H1 (cell line): ENCODE measurements around the gene ZNF396. TPM values are rescaled to one million over a fixed set of nuclear protein-coding genes. Genes with fewer than 3 reads are reported as not detected.

Experiments
- CTCF ChIA-PET: fragments of 300-600 bp; sonication (Branson Sonifier 250); formaldehyde crosslinking; loops from one replicate; lab custom pipeline; 2021; ENCODE audit not compliant: partially characterized antibody; lab: Charles Lee
- POLR2A ChIA-PET: fragments of 300-600 bp; sonication (Branson Sonifier 250); formaldehyde crosslinking; loops from one replicate; lab custom pipeline; 2021; ENCODE audit warnings: inconsistent platforms; ENCODE audit not compliant: partially characterized antibody; lab: Charles Lee
- DNase-seq, 2 experiments: peaks; one replicate each; pipeline versions ENCODE4 v3.0.0 to v3.0.0-alpha.2; 2010 to 2022; ENCODE audit warnings: low spot score in 2 of 2, low read depth in 1 of 2, mixed read lengths in 1 of 2
- FAIRE-seq: peaks from 2 replicates; lab custom pipeline; 2011; peaks lifted over from hg19 to GRCh38; lab: Jason Lieb, UNC
- H2AFZ ChIP-seq: 2 replicates; pipeline ENCODE4 v1.8.1; 2012; ENCODE audit warnings: low read length, inconsistent platforms
- H2AK5ac ChIP-seq: 2 replicates; pipeline ENCODE4 v1.6.1; 2013; ENCODE audit warnings: low read depth, low read length
- H2BK120ac ChIP-seq: replicated peaks from 2 replicates; pipeline ENCODE3; 2013; ENCODE audit warnings: low read depth, low read length, inconsistent platforms
- H2BK12ac ChIP-seq: 2 replicates; pipeline ENCODE4 v1.6.1; 2013; ENCODE audit warnings: low read depth, low read length
- H2BK15ac ChIP-seq: 2 replicates; pipeline ENCODE4 v1.6.1; 2013; ENCODE audit warnings: low read length
- H2BK20ac ChIP-seq: 2 replicates; pipeline ENCODE4 v1.6.1; 2013; ENCODE audit warnings: low read length
- H2BK5ac ChIP-seq: 2 replicates; pipeline ENCODE4 v1.6.1; 2013; ENCODE audit warnings: low read depth, low read length
- H3K14ac ChIP-seq: 2 replicates; pipeline ENCODE4 v1.6.1; 2013; ENCODE audit warnings: inconsistent platforms; ENCODE audit not compliant: insufficient read length
- H3K18ac ChIP-seq: 2 replicates; pipeline ENCODE4 v1.6.1; 2013; ENCODE audit warnings: low read length; ENCODE audit errors: extremely low read depth
- H3K23ac ChIP-seq: 2 replicates; pipeline ENCODE4 v1.6.1; 2013; ENCODE audit warnings: inconsistent platforms; ENCODE audit not compliant: insufficient read length
- H3K23me2 ChIP-seq: 2 replicates; pipeline ENCODE4 v1.6.1; 2013; ENCODE audit warnings: low read depth, low read length
- H3K27ac ChIP-seq: 2 replicates; pipeline ENCODE4 v1.6.1; 2011; ENCODE audit warnings: low read depth, low read length, inconsistent platforms
- H3K27me3 ChIP-seq, 4 experiments: replicated peaks in 1 of 4; 1 replicate in 1 of 4; 2 replicates in 3 of 4; pipeline versions ENCODE4 v1.6.1 to v1.8.1; 2011 to 2013; ENCODE audit warnings: low read length in 3 of 4, mild to moderate bottlenecking in 3 of 4, inconsistent platforms in 2 of 4, mixed read lengths in 2 of 4, moderate library complexity in 1 of 4; ENCODE audit not compliant: control insufficient read depth in 3 of 4, insufficient read depth in 3 of 4; ENCODE audit errors: extremely low read depth in 1 of 4
- H3K36me3 ChIP-seq, 4 experiments: 2 replicates each; pipeline versions ENCODE4 v1.6.1 to v1.8.1; 2011 to 2013; ENCODE audit warnings: mild to moderate bottlenecking in 4 of 4, low read length in 3 of 4, moderate library complexity in 2 of 4, control low read depth in 1 of 4, inconsistent platforms in 1 of 4; ENCODE audit not compliant: insufficient read depth in 4 of 4, control insufficient read depth in 2 of 4
- H3K4ac ChIP-seq: replicated peaks from 2 replicates; pipeline ENCODE3; 2013; ENCODE audit warnings: low read length, low read depth, mixed read lengths, inconsistent platforms; ENCODE audit not compliant: insufficient read length
- H3K4me1 ChIP-seq, 4 experiments: replicated peaks in 1 of 4; 1 replicate in 1 of 4; 2 replicates in 3 of 4; pipeline versions ENCODE4 v1.6.1 to v1.8.1; 2011 to 2013; ENCODE audit warnings: low read length in 3 of 4, inconsistent platforms in 2 of 4, mixed read lengths in 1 of 4; ENCODE audit not compliant: insufficient read depth in 4 of 4, control insufficient read depth in 3 of 4
- H3K4me2 ChIP-seq, 2 experiments: 2 replicates each; pipeline versions ENCODE4 v1.6.1 to v1.8.1; 2011 to 2013; ENCODE audit warnings: low read depth in 2 of 2, low read length in 2 of 2, control low read depth in 1 of 2, inconsistent platforms in 1 of 2, mild to moderate bottlenecking in 1 of 2; ENCODE audit not compliant: insufficient read depth in 1 of 2
- H3K4me3 ChIP-seq, 4 experiments: fragments of 200-600, 300-600 bp in 1 of 4; sonication (generic), shearing (Covaris generic), sonication (Bioruptor Twin) in 1 of 4; 2 replicates each; pipeline versions ENCODE4 v1.5.1 to v1.8.1; 2011 to 2016; ENCODE audit warnings: low read length in 4 of 4, low read depth in 3 of 4, control low read depth in 2 of 4, inconsistent platforms in 2 of 4, mild to moderate bottlenecking in 2 of 4, mixed read lengths in 1 of 4, moderate library complexity in 1 of 4; ENCODE audit not compliant: insufficient read depth in 2 of 4; ENCODE audit errors: extremely low read depth in 1 of 4
- H3K56ac ChIP-seq: replicated peaks from 2 replicates; pipeline ENCODE3; 2013; ENCODE audit warnings: low read depth, mild to moderate bottlenecking, mixed read lengths, low read length, inconsistent platforms; ENCODE audit not compliant: insufficient read length
- H3K79me1 ChIP-seq: 2 replicates; pipeline ENCODE4 v1.6.1; 2013; ENCODE audit warnings: low read depth, low read length, control low read depth
- H3K79me2 ChIP-seq, 2 experiments: 2 replicates each; pipeline versions ENCODE4 v1.6.1 to v1.8.1; 2012 to 2013; ENCODE audit warnings: low read length in 2 of 2, mild to moderate bottlenecking in 2 of 2, inconsistent platforms in 1 of 2; ENCODE audit not compliant: insufficient read depth in 2 of 2, control insufficient read depth in 1 of 2
- H3K9ac ChIP-seq, 4 experiments: replicated peaks in 1 of 4; 1 replicate in 1 of 4; 2 replicates in 3 of 4; pipeline versions ENCODE4 v1.6.1 to v1.8.1; 2011 to 2013; ENCODE audit warnings: low read depth in 3 of 4, low read length in 3 of 4, control low read depth in 2 of 4, mild to moderate bottlenecking in 2 of 4, moderate library complexity in 2 of 4, inconsistent platforms in 1 of 4; ENCODE audit errors: extremely low read depth in 1 of 4
- H3K9me3 ChIP-seq, 2 experiments: 2 replicates each; pipeline versions ENCODE4 v1.6.1 to v1.8.1; 2012 to 2013; ENCODE audit warnings: mild to moderate bottlenecking in 2 of 2, moderate library complexity in 2 of 2, control low read depth in 1 of 2, inconsistent platforms in 1 of 2, low read depth in 1 of 2, low read length in 1 of 2, mixed read lengths in 1 of 2; ENCODE audit not compliant: insufficient read depth in 2 of 2
- H4K20me1 ChIP-seq, 2 experiments: replicated peaks in 1 of 2; 2 replicates each; pipeline versions ENCODE3 to v1.8.1; 2011 to 2013; ENCODE audit warnings: inconsistent platforms in 2 of 2, low read length in 2 of 2, mild to moderate bottlenecking in 1 of 2; ENCODE audit not compliant: insufficient read depth in 2 of 2, control insufficient read depth in 1 of 2
- H4K5ac ChIP-seq: 2 replicates; pipeline ENCODE4 v1.6.1; 2013; ENCODE audit warnings: low read length, low read depth, mixed read lengths, inconsistent platforms; ENCODE audit not compliant: insufficient read length
- H4K8ac ChIP-seq: 2 replicates; pipeline ENCODE4 v1.8.0; 2013; ENCODE audit warnings: mild to moderate bottlenecking, moderate library complexity, low read length, inconsistent platforms; ENCODE audit not compliant: insufficient read depth; ENCODE audit errors: extremely low read depth
- H4K91ac ChIP-seq: replicated peaks from 2 replicates; pipeline ENCODE3; 2013; ENCODE audit warnings: low read length, mixed read lengths, inconsistent platforms; ENCODE audit not compliant: insufficient read length
- ASH2L ChIP-seq: fragments of 200-600, 300-600 bp; sonication (generic); IDR thresholded peaks from one replicate; pipeline ENCODE4 v1.7.1; 2017; ENCODE audit warnings: low read length
- MAFK ChIP-seq: IDR thresholded peaks from 2 replicates; pipeline ENCODE4 v1.6.1; 2012; ENCODE audit warnings: low read depth, mild to moderate bottlenecking, improper control_type of control experiment, low read length
- POLR2AphosphoS5 ChIP-seq: IDR thresholded peaks from 2 replicates; pipeline ENCODE4 v1.6.1; 2011; ENCODE audit warnings: low read depth, low read length
- WGBS, 2 experiments: shearing (Covaris generic) in 1 of 2; methylation state at CpG; one replicate each; pipeline versions ENCODE4 v1.1.6 to v1.1.7; 2013 to 2015; ENCODE audit warnings: low lambda C conversion rate in 2 of 2, mixed read lengths in 2 of 2, inconsistent platforms in 1 of 2, low coverage in 1 of 2, missing lambda C conversion rate in 1 of 2; ENCODE audit not compliant: insufficient replicate concordance in 2 of 2, insufficient coverage in 1 of 2, insufficient read length in 1 of 2; ENCODE audit errors: extremely low coverage in 1 of 2, missing lambda C conversion rate in 1 of 2; 5-methylcytosine and 5-hydroxymethylcytosine counted together
- polyA plus RNA-seq, 7 experiments: library from polyadenylated mRNA; depleted of rRNA in 3 of 7; stranded (reverse) in 5 of 7; unstranded in 2 of 7; fragments of >200 nt in 5 of 7; fragments of 200-250 nt in 2 of 7; gene quantifications; 1 replicate in 5 of 7; 2 replicates in 1 of 7; 4 replicates in 1 of 7; pipeline versions ENCODE4 v1.2.1 to v1.2.3, GENCODE V29; 2011 to 2013; ENCODE audit warnings: missing spikeins in 2 of 7, mixed read lengths in 2 of 7
- total RNA-seq: library from RNA; stranded (reverse); fragmentation: NEBNext Ultra II Directional; extraction: Animal tissue kit (Norgen Biotek cat#: 25700); gene quantifications from 2 replicates; pipeline ENCODE4 v1.2.1, GENCODE V29; 2021

ZNF396 gene
- total and polyA plus RNA-seq, 2 of the 8 experiments (the other 6 are each of a cell fraction or from before 2014, with no cell fraction given): 0.44 to 0.74 TPM

GRCh38 chr18:35334821-35335220 lies 42.3 kb downstream of the ZNF396 start:
- Histone ChIP-seq H3K79me1 (0 out of 2 replicates have a peak, but pooled peaks cover 4% of the 10 kb centered on the region), H2BK12ac (no peak overlapping the region), H3K18ac (no peak overlapping the region), H4K20me1 (peaks cover 0 to 6% of the 10 kb centered on the region in 2 experiments), H4K8ac (no peak overlapping the region), H3K27ac (no peak overlapping the region), H3K79me2 (peaks cover 0 to 6% of the 10 kb centered on the region in 2 experiments; a peak in 1 of 4 replicates), H3K27me3 (no peaks in the 10 kb centered on the region), H4K91ac (no peak overlapping the region), H3K36me3 (peaks cover 14 to 64% (median 48%) of the 10 kb centered on the region in 4 experiments), H3K56ac (no peak overlapping the region), H3K23me2 (no peaks in the 10 kb centered on the region), H3K4me3 (no peak overlapping the region), H2BK20ac (no peak overlapping the region), H3K4me1 (peaks cover 0 to 5% (median 0%) of the 10 kb centered on the region in 4 experiments; a peak in 1 of 7 replicates), H4K5ac (no peak overlapping the region), H2AK5ac (no peak overlapping the region), H2AFZ (no peak overlapping the region), H3K23ac (no peak overlapping the region)
- WGBS, 2 experiments: 91% methylated on average over 3 of the region's 3 CpGs; no CpG with 5 or more reads in 1 of the 2 experiments
- DNase-seq: no peak
- POLR2A ChIA-PET: interaction anchor here (1.0 to 4.0 kb wide), 4 partner anchors 8 to 85 kb away, joined by 3 to 16 read pairs (median 5); partner anchors contain the start of gene ZNF24
- CTCF ChIA-PET: no interaction called here
- FAIRE-seq: no peak
- TF ChIP-seq MAFK: no peak
- no peak for TF ChIP-seq POLR2AphosphoS5
- no peak for TF ChIP-seq ASH2L
- TF ChIP-seq, all 59 proteins: peak for 0
- Histone ChIP-seq H2BK5ac (no peak overlapping the region), H3K14ac (no peak overlapping the region), H2BK120ac (no peak overlapping the region), H3K9me3 (no peaks in the 10 kb centered on the region), H3K9ac (no peak overlapping the region), H3K4me2 (no peak overlapping the region), H2BK15ac (no peak overlapping the region), H3K4ac (no peak overlapping the region)
